ENCODE results near the gene TRMT10B. TPM values are rescaled to one million over a fixed set of nuclear protein-coding genes. Genes with fewer than 3 reads are reported as not detected.
"Not testable (repeated sequence)": the region's sequence is repeated elsewhere in the genome, so short reads cannot be mapped to it uniquely, and the experiment has no call there.

Gene TRMT10B
- total RNA-seq, 1 donor: 2.4 TPM

DNA sequence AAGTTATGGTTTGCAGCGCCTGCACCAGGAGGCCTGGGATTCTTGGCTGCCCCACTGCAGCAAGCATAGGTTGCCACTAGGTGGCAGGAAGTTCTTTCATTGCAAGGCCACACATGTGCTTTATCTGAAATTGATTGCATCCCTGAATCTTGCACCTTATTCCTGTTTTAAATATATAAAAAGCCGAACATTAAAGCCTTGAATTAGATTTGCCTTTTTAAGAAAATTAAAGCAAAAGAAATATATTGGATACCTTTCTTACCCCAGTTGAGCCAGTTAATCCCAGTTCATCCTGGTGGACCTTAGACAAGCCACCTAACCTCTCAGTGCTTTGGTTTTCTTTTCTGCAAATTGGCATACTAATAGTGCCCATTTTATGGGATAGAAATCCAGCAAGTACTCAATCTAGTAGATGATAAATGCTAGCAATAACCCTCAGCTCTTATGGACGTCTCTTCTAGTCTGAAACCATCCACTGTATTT lies 6.3 kb upstream of the TRMT10B start:
- DNase-seq (ENCODE audit: low read depth): peak; percentile 76
- TF ChIP-seq, protein P1, sequence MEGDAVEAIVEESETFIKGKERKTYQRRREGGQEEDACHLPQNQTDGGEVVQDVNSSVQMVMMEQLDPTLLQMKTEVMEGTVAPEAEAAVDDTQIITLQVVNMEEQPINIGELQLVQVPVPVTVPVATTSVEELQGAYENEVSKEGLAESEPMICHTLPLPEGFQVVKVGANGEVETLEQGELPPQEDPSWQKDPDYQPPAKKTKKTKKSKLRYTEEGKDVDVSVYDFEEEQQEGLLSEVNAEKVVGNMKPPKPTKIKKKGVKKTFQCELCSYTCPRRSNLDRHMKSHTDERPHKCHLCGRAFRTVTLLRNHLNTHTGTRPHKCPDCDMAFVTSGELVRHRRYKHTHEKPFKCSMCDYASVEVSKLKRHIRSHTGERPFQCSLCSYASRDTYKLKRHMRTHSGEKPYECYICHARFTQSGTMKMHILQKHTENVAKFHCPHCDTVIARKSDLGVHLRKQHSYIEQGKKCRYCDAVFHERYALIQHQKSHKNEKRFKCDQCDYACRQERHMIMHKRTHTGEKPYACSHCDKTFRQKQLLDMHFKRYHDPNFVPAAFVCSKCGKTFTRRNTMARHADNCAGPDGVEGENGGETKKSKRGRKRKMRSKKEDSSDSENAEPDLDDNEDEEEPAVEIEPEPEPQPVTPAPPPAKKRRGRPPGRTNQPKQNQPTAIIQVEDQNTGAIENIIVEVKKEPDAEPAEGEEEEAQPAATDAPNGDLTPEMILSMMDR (IDR thresholded peaks at IDR 0.05; ENCODE audit: insufficient read depth, low read length): peak; percentile 98

DNA sequence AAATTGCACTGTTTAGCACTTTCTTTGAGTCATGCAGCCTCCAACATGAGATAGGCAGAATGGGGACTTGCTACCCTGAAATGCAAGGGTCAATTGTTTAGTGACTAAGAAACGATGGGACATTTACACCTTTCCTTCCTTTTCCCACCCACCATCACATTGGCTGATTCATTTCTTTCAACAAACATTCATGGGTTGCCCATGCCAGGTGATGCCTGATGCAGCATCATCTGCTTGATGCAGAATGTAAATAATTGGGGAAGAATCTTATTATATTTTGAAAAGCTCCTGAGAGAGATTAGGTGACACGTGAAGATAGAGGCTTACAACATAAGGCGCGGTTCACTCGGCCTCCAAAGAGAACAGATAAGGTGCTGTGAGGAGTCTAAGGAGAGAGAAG lies 4.5 kb upstream of the TRMT10B start:
- TF ChIP-seq, protein P1 (IDR thresholded peaks at IDR 0.05; ENCODE audit: insufficient read depth, low read length): no peak
- no peak for DNase-seq (ENCODE audit: low read depth)
- H3K4me3 ChIP-seq (ENCODE audit: low read depth, low read length): no peak overlapping the region

More for the DNA sequence above, 6.3 kb upstream of the TRMT10B start:
- no peak overlapping the region for H3K4me3 ChIP-seq (ENCODE audit: low read depth, low read length)

DNA sequence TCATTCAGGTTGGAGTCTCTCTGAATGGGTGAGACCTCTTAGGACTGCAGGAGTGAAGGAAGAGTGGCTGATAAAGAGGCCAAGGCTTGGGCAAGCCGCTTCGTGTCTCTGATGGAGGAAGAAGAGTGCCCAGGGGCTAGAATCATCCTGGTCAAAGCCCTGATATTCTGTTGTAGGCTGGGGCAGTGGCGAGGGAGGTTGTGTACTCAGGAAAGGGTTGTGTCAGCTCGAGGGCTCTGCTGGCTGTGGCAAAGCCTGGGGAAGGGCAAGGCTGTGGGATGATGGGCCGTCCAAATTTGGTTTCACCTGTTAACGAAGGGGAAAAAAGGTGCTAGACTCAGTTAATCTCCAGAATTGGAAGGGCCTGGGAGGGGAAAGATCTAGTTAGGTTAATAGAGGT lies 2.4 kb upstream of the TRMT10B start:
- TF ChIP-seq, protein P1 (IDR thresholded peaks at IDR 0.05; ENCODE audit: insufficient read depth, low read length): no peak
- no peak for DNase-seq (ENCODE audit: low read depth)
- H3K4me3 ChIP-seq (ENCODE audit: low read depth, low read length): no peak overlapping the region

DNA sequence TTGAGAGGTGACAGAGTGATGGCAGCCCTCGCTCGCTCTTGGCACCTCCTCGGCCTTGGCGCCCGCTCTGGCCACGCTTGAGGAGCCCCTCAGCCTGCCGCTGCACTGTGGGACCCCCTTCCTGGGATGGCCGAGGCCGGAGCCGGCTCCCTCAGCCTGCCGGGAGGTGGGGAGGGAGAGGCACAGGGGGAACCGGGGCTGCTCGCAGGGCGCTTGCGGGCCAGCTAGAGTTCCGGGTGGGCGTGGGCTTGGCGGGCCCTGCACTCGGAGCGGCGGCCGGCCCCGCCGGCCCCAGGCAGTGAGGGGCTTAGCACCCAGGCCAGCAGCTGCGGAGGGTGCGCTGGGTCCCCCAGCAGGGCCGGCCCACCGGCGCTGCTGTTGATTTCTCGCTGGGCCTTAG lies 1.9 kb upstream of the TRMT10B start:
- not testable (repeated sequence) for DNase-seq (ENCODE audit: low read depth); H3K4me3 ChIP-seq (ENCODE audit: low read depth, low read length)

DNA sequence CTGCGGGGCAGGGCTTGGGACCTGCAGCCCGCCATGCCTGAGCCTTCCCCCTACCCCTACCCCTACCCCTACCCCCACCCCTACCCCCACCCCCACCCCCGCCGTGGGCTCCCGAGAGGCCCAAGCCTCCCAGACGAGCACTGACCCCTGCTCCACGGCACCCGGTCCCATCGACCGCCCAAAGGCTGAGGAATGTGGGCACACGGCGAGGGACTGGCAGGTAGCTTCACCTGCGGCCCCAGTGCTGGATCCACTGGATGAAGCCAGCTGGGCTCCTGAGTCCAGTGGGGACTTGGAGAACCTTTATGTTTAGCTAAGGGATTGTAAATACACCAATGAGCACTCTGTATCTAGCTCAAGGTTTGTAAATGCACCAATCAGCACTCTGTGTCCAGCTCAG lies 1.5 kb upstream of the TRMT10B start:
- not testable (repeated sequence) for DNase-seq (ENCODE audit: low read depth); H3K4me3 ChIP-seq (ENCODE audit: low read depth, low read length)

DNA sequence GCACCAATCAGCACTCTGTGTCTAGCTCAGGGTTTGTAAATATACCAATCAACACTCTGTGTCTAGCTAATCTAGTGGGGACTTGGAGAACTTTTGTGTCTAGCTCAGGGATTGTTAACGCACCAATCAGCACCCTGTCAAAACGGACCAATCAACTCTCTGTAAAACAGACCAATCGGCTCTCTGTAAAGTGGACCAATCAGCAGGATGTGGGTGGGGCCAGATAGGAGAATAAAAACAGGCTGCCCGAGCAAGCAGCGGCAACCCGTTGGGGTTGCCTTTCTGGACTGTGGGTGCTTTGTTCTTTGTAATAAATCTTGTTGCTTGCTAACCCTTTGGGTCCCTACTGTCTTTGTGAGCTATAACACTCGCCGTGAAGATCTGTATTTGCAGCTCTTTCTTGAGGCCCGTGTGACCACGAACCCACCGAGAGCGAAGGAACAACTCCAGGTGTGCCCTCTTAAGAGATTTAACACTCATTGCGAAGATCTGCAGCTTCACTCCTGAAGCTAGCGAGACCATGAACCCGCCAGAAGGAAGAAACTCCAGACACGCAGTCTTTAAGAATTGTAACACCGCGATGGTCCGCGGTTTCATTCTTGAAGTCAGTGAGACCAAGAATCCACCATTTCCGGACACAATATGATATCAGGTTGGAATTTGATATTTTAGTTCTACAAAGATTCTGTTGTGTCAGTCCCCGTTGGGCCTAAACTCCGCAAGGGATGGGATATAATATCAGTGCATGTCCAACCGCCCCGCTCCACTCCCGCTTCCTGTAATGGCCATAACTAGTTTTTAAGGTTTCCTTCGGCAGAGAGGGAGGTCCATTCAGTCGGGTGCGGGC lies 740 bp upstream of the TRMT10B start:
- DNase-seq (ENCODE audit: low read depth): no peak
- peak overlapping the region; percentile 78 for H3K4me3 ChIP-seq (ENCODE audit: low read depth, low read length)
- TF ChIP-seq, protein P1 (IDR thresholded peaks at IDR 0.05; ENCODE audit: insufficient read depth, low read length): no peak

DNA sequence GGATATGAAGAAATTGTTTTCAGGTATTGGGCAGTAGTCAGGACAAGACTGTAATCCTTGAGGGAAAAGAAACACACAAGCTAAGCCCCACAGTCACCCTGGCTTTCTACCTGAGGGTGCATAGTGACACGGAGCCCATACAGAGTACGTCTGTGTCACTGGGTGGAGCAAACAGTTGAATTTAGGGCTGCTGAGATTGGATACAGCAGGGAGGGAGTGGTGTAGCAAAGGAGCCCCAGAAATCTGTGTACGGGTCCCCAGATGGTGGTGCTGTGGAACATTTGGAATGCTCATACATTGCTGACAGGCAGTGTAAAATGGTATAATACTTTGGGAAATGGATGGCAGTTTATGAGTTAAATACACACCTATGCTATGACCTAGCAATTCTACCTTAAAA lies 5.1 kb downstream of the TRMT10B start:
- no peak for DNase-seq (ENCODE audit: low read depth)
- H3K4me3 ChIP-seq (ENCODE audit: low read depth, low read length): no peak overlapping the region
- TF ChIP-seq, protein P1 (IDR thresholded peaks at IDR 0.05; ENCODE audit: insufficient read depth, low read length): no peak
